AML-193 (cell line): Measurements from ENCODE around the gene PRR20B.
"Not testable (repeated sequence)": the region's sequence is repeated elsewhere in the genome, so short reads cannot be mapped to it uniquely, and the experiment has no call there.

Experiments
- DNase-seq, 2 experiments: peaks; one replicate each; lab custom pipeline; 2025; lab: John Stamatoyannopoulos, UW

The PRR20B gene

GRCh38 chr13:57147188-57147587 lies at the start of gene PRR20B:
TSS of gene PRR20B (plus strand) at chr13:57147488. CDS start at chr13:57147875, 387 bp downstream.
- not testable (repeated sequence) for DNase-seq

GRCh38 chr13:57114945-57115344 lies 32.3 kb upstream of the PRR20B start:
- DNase-seq, result no peak

DNA sequence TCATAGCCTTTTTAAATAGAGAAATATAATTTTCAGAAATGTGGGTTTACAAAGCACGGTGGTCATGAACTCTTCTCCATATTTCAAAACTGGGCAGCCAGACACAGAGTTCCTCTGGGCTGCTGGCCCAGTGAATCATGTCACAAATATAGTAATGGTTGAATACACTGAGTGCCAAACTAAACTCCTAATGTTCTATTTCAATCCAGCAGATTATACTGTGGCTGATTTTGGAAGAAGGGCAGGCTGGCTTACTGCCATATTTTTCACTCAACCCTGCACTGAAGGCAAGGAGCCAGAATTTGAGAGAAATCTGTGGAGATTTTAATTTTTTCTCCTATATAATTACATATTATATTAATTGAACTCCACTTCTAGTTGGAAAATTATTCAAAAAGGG lies 23.6 kb upstream of the PRR20B start:
- DNase-seq, result no peak

DNA sequence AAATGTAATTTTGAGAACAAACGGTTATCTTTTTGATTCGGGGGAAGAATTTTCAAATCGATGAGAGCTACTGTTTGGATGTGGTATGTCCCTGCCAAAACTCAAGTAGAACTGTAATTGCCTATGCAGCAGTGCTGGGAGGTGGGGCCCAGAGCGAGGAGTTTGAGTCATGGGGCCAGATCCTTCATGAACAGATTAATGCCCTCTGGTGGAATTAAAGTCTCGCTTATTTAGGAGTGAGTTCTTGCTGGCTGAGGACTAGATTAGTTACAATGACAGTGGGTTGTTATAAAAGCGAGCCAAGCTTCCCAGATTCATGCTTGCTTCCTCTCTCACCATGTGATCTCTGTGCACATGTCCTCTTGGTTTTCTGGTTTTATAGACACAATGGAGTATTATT lies 18.4 kb upstream of the PRR20B start:
- no peak for DNase-seq

DNA sequence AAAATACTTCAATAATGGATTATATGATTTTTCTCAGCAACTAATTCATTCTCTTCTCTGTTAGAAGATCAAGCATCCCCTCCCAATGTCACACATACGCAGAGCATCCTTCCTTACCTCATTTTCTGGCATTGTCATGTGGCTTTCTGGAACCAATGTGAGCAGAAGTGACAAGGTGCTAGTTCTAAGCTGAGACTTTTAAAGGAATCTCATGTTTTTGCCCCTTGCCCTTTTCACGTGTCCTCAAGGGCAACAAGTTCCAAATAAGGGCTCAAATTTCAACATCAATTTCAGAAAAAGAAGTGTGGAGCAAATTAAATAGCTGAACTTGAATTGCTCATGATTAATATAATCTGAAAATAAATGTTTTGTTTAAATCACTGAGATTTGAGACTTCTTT lies 11.2 kb upstream of the PRR20B start:
- no peak for DNase-seq

DNA sequence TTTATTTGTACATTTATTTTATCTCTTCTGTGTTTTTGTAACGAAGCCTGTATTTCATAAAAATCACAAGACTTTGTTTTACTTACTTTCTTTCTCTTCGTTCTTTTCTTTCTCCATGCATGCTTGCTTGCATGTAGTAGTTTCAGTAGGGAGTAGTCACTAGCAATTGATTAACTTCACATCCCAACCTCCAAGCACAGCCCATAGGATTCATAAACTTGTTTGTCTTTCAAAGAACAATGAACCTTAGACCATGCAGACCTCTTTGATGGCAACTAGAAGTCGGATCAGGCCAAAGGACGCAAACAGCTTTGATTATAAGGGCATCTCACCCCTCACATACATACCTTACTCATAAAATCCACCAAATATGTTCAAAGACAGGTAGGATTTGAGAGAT lies 9.7 kb upstream of the PRR20B start:
- DNase-seq, result no peak

DNA sequence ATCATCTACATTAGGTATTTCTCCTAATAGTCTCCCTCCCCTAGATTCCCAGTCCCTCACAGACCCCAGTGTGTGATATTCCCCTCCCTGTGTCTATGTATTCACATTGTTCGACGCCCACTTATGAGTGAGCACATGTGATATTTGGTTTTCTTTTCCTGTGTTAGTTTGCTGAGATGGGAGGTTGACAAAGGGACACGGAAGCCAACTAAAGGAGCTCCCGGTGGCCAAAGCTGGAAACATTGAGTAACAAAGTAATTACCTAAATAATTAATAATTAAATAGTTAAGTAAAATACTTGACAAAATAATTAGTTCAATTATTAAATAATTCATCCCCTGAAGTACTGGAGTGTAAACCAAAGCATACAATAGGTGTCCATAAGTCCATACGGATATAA lies 8.3 kb upstream of the PRR20B start:
- no peak for DNase-seq

GRCh38 chr13:57139781-57140180 lies 7.5 kb upstream of the PRR20B start:
- not testable (repeated sequence) for DNase-seq

DNA sequence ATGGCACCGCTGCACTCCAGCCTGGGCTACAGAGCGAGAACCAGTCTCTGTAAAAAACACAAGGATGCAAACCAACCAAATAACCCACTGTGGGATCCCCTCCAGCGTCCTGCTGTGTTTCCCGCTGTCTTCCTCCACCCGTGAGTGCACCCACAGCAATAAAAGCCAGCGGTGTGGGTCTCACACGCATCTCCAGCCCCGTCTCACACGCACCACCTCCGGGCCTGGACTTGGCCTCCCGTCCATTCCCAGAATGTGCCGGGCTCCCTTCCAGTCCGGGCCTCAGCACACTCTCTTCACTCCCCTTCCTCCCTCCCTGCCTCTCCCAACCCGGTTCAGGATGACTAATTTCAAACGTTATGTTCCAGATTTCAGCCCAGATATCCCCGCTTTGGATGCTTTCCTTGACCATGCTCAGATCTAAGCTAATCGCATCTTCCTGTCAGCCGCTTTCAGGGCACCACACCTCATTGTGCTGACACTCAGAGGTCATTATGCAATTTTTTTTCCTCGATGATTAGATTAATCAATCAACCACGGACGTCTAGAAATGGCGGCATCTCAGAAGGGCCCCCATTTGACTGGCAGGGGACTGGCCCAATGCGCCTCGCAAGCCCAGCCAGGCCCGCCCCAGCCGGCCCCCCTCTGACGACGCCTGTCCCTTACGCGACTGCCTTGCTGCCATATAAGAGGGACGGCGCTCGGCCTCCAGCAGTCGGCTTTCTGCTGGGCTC lies 6.9 kb upstream of the PRR20B start, which contains the start of gene PRR20A:
PRR20A (plus strand) TSS at position 684 of the 734 bp plus-strand sequence. CDS start 387 bp downstream, outside the sequence.
- DNase-seq, result not testable (repeated sequence)

DNA sequence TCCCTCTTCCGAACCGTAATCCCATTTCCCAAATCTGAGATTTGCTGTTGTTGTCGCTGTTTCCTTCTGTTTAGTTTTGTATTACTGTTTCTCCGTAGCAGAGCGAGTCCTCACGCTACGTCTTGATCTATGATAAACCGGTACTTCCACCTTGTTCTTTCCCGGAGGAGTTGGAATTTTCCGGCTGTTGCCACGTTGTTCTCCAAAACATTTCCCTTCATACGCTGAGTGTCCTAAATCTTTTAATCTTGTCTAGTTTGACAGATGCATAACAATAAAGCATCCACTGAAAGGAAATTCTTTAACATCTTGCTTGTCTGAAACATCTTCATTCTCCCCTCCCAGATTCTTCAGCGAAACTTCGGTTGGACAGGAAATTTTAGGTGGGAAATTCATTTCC lies 818 bp downstream of the PRR20B start:
- DNase-seq, result not testable (repeated sequence)

DNA sequence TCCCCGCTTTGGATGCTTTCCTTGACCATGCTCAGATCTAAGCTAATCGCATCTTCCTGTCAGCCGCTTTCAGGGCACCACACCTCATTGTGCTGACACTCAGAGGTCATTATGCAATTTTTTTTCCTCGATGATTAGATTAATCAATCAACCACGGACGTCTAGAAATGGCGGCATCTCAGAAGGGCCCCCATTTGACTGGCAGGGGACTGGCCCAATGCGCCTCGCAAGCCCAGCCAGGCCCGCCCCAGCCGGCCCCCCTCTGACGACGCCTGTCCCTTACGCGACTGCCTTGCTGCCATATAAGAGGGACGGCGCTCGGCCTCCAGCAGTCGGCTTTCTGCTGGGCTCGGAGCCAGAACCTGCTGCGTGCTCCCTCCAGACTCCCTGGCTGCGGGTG lies 6.5 kb downstream of the PRR20B start, which contains the start of gene PRR20C:
PRR20C (plus strand) TSS at position 301 of the 400 bp plus-strand sequence. CDS start 387 bp downstream, outside the sequence.
- not testable (repeated sequence) for DNase-seq

DNA sequence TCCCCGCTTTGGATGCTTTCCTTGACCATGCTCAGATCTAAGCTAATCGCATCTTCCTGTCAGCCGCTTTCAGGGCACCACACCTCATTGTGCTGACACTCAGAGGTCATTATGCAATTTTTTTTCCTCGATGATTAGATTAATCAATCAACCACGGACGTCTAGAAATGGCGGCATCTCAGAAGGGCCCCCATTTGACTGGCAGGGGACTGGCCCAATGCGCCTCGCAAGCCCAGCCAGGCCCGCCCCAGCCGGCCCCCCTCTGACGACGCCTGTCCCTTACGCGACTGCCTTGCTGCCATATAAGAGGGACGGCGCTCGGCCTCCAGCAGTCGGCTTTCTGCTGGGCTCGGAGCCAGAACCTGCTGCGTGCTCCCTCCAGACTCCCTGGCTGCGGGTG lies 13.0 kb downstream of the PRR20B start, which contains the start of gene PRR20D:
PRR20D (plus strand) TSS at position 301 of the 400 bp plus-strand sequence. CDS start 387 bp downstream, outside the sequence.
- DNase-seq, result not testable (repeated sequence)

DNA sequence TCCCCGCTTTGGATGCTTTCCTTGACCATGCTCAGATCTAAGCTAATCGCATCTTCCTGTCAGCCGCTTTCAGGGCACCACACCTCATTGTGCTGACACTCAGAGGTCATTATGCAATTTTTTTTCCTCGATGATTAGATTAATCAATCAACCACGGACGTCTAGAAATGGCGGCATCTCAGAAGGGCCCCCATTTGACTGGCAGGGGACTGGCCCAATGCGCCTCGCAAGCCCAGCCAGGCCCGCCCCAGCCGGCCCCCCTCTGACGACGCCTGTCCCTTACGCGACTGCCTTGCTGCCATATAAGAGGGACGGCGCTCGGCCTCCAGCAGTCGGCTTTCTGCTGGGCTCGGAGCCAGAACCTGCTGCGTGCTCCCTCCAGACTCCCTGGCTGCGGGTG lies 19.6 kb downstream of the PRR20B start, which contains the start of gene PRR20E:
PRR20E (plus strand) TSS at position 301 of the 400 bp plus-strand sequence. CDS start 387 bp downstream, outside the sequence.
- not testable (repeated sequence) for DNase-seq

- no peak for DNase-seq
These were observed 44.4 kb downstream of the PRR20B start for GRCh38 chr13:57191667-57192066.
